ENCODE data around the gene LACTB. TPM values are rescaled to one million over a fixed set of nuclear protein-coding genes. Genes with fewer than 3 reads are reported as not detected.

Gene LACTB
- total and polyA plus RNA-seq, 4 donors: 13.2 to 25.3 (median 19.1) TPM

GRCh38 chr15:63089260-63090043 lies 32.2 kb upstream of the LACTB start:
- DNase-seq (ENCODE audit: low spot score): no peak
- Histone ChIP-seq H3K27ac (ENCODE audit: low read depth in 1 of 2, low read length in 2 of 2) (no peak overlapping the region), H3K36me3 (ENCODE audit: control insufficient read depth in 4 of 4, insufficient read depth in 3 of 4, low read depth in 1 of 4, low read length in 3 of 4) (no peaks in the 10 kb centered on the region), H3K4me3 (ENCODE audit: low read depth in 1 of 3, low read length in 3 of 3) (no peak overlapping the region), H3K4me1 (ENCODE audit: control insufficient read depth in 4 of 4, insufficient read depth in 4 of 4, low read length in 3 of 4) (peaks cover 0 to 6% (median 3%) of the 10 kb centered on the region in 4 donors), H3K27me3 (ENCODE audit: control insufficient read depth in 4 of 4, insufficient read depth in 4 of 4, low read length in 3 of 4) (no peaks in the 10 kb centered on the region), H3K9ac (ENCODE audit: low read depth in 1 of 2, low read length in 2 of 2) (no peak overlapping the region), H3K9me3 (ENCODE audit: control insufficient read depth in 4 of 4, low read length in 3 of 4) (no peaks in the 10 kb centered on the region)
- TF ChIP-seq EGR1 (IDR thresholded peaks at IDR 0.05; ENCODE audit: low read depth in 2 of 2): no peak
- TF ChIP-seq JUND (IDR thresholded peaks at IDR 0.05): no peak
- TF ChIP-seq ZBTB33 (IDR thresholded peaks at IDR 0.05): no peak
- no peak for TF ChIP-seq TAF1 (conservative IDR thresholded peaks at IDR 0.05)
- no peak for TF ChIP-seq CTCF (IDR thresholded peaks at IDR 0.05; ENCODE audit: low read depth, low read length, missing input control)
- no peak for TF ChIP-seq REST (IDR thresholded peaks at IDR 0.05)
- no peak for TF ChIP-seq FOXA2 (IDR thresholded peaks at IDR 0.05)
- WGBS: 80% methylated on average over 6 of the region's 6 CpGs

- Histone ChIP-seq H3K36me3 (ENCODE audit: control insufficient read depth in 4 of 4, insufficient read depth in 3 of 4, low read depth in 1 of 4, low read length in 3 of 4) (no peaks in the 10 kb centered on the region), H3K9ac (ENCODE audit: low read depth in 1 of 2, low read length in 2 of 2) (no peak overlapping the region), H3K27ac (ENCODE audit: low read depth in 1 of 2, low read length in 2 of 2) (no peak overlapping the region), H3K4me3 (ENCODE audit: low read depth in 1 of 3, low read length in 3 of 3) (no peak overlapping the region), H3K9me3 (ENCODE audit: control insufficient read depth in 4 of 4, low read length in 3 of 4) (no peaks in the 10 kb centered on the region), H3K27me3 (ENCODE audit: control insufficient read depth in 4 of 4, insufficient read depth in 4 of 4, low read length in 3 of 4) (no peaks in the 10 kb centered on the region), H3K4me1 (ENCODE audit: control insufficient read depth in 4 of 4, insufficient read depth in 4 of 4, low read length in 3 of 4) (peaks cover 0 to 6% (median 3%) of the 10 kb centered on the region in 4 donors)
- no peak for TF ChIP-seq SP1 (IDR thresholded peaks at IDR 0.05)
- TF ChIP-seq FOXA1 (IDR thresholded peaks at IDR 0.05): no peak
- no peak for TF ChIP-seq REST (IDR thresholded peaks at IDR 0.05)
- no peak for TF ChIP-seq GABPA (IDR thresholded peaks at IDR 0.05 in 1 of 2, conservative IDR thresholded peaks at IDR 0.05 in 1 of 2)
- TF ChIP-seq MAX (IDR thresholded peaks at IDR 0.05): no peak
- TF ChIP-seq ZBTB33 (IDR thresholded peaks at IDR 0.05): no peak
- TF ChIP-seq YY1 (IDR thresholded peaks at IDR 0.05): no peak
- no peak for TF ChIP-seq CTCF (IDR thresholded peaks at IDR 0.05; ENCODE audit: low read depth, low read length, missing input control)
- no peak for TF ChIP-seq RAD21 (IDR thresholded peaks at IDR 0.05)
- TF ChIP-seq RXRA (IDR thresholded peaks at IDR 0.05): no peak
- DNase-seq (ENCODE audit: low spot score): no peak
- 94% methylated on average over 9 of the region's 9 CpGs for WGBS
Measured at GRCh38 chr15:63090472-63090871, 31.2 kb upstream of the LACTB start.
